GM23338 (cell line): ENCODE measurements around the gene ESRP2. TPM values are rescaled to one million over a fixed set of nuclear protein-coding genes. Genes with fewer than 3 reads are reported as not detected.

ENCODE experiments used
- CREB1 ChIP-seq: fragments of 250-450 bp; sonication (Bioruptor Pico); IDR thresholded peaks from 2 replicates; pipeline ENCODE4 v1.5.0; 2020; ENCODE audit warnings: low read depth, mild to moderate bottlenecking, moderate library complexity
- CTCF ChIP-seq, 2 experiments: fragments of 200-600 bp in 1 of 2; sonication (generic) in 1 of 2; conservative IDR thresholded peaks; 2 replicates each; pipeline versions ENCODE4 v1.5.1 to v1.6.1; 2016 to 2017; ENCODE audit warnings: antibody characterized with exemption in 2 of 2, low read depth in 2 of 2, mild to moderate bottlenecking in 2 of 2, moderate library complexity in 1 of 2
- EZH2phosphoT487 ChIP-seq: fragments of 200-600 bp; sonication (generic); IDR thresholded peaks from one replicate; pipeline ENCODE4 v1.8.1; 2018; ENCODE audit warnings: antibody characterized with exemption; ENCODE audit not compliant: unreplicated experiment
- NANOG ChIP-seq: IDR thresholded peaks from 2 replicates; pipeline ENCODE4 v1.6.1; 2016; ENCODE audit warnings: antibody characterized with exemption, borderline replicate concordance
- POLR2AphosphoS5 ChIP-seq: IDR thresholded peaks from 2 replicates; pipeline ENCODE4 v1.6.1; 2016; ENCODE audit warnings: antibody characterized with exemption, low read depth
- ZNF114 ChIP-seq: fragments of 250-450 bp; sonication (Bioruptor Pico); IDR thresholded peaks from 2 replicates; pipeline ENCODE4 v1.5.0; 2020; ENCODE audit warnings: mild to moderate bottlenecking, moderate library complexity
- microRNA-seq: library from miRNA; unstranded; fragments of <30 nt; microRNA quantifications from one replicate; pipeline ENCODE4, GENCODE V29; 2017
- polyA plus RNA-seq: library from polyadenylated mRNA; unstranded; fragments of >200 nt; fragmentation: Nextera tagmentation; extraction: Ambion mirVana; gene quantifications from 2 replicates; pipeline ENCODE4 v1.2.1, GENCODE V29; 2016
- small RNA-seq: library from RNA; depleted of rRNA; stranded (forward); fragments of <200 nt; gene quantifications from one replicate; pipeline ENCODE3, GENCODE V24; 2014; ENCODE audit warnings: low replicate concordance
- total RNA-seq: library from RNA; depleted of rRNA; stranded (reverse); fragments of >200 nt; shearing (Covaris generic); gene quantifications from 2 replicates; pipeline ENCODE4 v1.2.3, GENCODE V29; 2014; rRNA removed

Gene ESRP2
- total and polyA plus RNA-seq, 2 experiments from 2014 or later, result 16.2 to 44.0 TPM

- TF ChIP-seq EZH2phosphoT487 (no peak), ZNF114 (CRISPR knock-in tag) (no peak), NANOG (no peak), CREB1 (CRISPR knock-in tag) (no peak), POLR2AphosphoS5 (no peak), CTCF (conservative IDR thresholded peaks at IDR 0.05; ENCODE audit: low read depth in 2 of 2) (no peak)
Measured at GRCh38 chr16:68179196-68179795, 56.6 kb downstream of the ESRP2 start (continued).

Small RNA genes within 50 kb of the gene (microRNA-seq; reads per million reads assigned to microRNA genes)
- gene MIR6773, result not detected

Small RNA genes within 50 kb of the gene (small RNA-seq; reads per million reads assigned to genes)
- not detected for gene RF00554
- not detected for gene RNU6-1262P

Other genes with a start within 250 kb of the ESRP2 start
- not detected in 2 replicates for gene DPEP2, start 236.6 kb downstream of the ESRP2 start, total RNA-seq
- gene DPEP2, start 236.6 kb downstream of the ESRP2 start, polyA plus RNA-seq, result 0.09 TPM in 1 of 2 replicates, not detected in the other
- gene DPEP2NB, start 220.2 kb downstream of the ESRP2 start, total RNA-seq, result not detected in 2 replicates
- gene DPEP2NB, start 220.2 kb downstream of the ESRP2 start, polyA plus RNA-seq, result 0.19 TPM in 1 of 2 replicates, not detected in the other
- 18.0 and 23.8 TPM in 2 replicates for gene DDX28, start 212.9 kb downstream of the ESRP2 start, total RNA-seq
- gene DDX28, start 212.9 kb downstream of the ESRP2 start, polyA plus RNA-seq, result 11.9 and 12.2 TPM in 2 replicates
- 22.4 and 26.4 TPM in 2 replicates for gene DUS2, start 212.8 kb downstream of the ESRP2 start, total RNA-seq
- 12.8 and 13.3 TPM in 2 replicates for gene DUS2, start 212.8 kb downstream of the ESRP2 start, polyA plus RNA-seq
- gene NFATC3, start 150.8 kb downstream of the ESRP2 start, total RNA-seq, result 34.5 and 40.9 TPM in 2 replicates
- gene NFATC3, start 150.8 kb downstream of the ESRP2 start, polyA plus RNA-seq, result 9.2 and 9.3 TPM in 2 replicates
- gene PLA2G15, start 9.2 kb upstream of the ESRP2 start, total RNA-seq, result 14.8 and 14.9 TPM in 2 replicates
- 3.1 TPM in 2 replicates for gene PLA2G15, start 9.2 kb upstream of the ESRP2 start, polyA plus RNA-seq
- gene SLC7A6, start 28.4 kb upstream of the ESRP2 start, total RNA-seq, result 19.7 and 30.9 TPM in 2 replicates
- gene SLC7A6, start 28.4 kb upstream of the ESRP2 start, polyA plus RNA-seq, result 15.0 and 16.6 TPM in 2 replicates
- 16.4 and 16.5 TPM in 2 replicates for gene SLC7A6OS, start 74.8 kb upstream of the ESRP2 start, total RNA-seq
- gene SLC7A6OS, start 74.8 kb upstream of the ESRP2 start, polyA plus RNA-seq, result 13.8 and 17.9 TPM in 2 replicates
- gene PRMT7, start 74.9 kb upstream of the ESRP2 start, total RNA-seq, result 61.9 and 65.3 TPM in 2 replicates
- gene PRMT7, start 74.9 kb upstream of the ESRP2 start, polyA plus RNA-seq, result 20.2 TPM in 2 replicates
- gene SMPD3, start 212.4 kb upstream of the ESRP2 start, total RNA-seq, result 0.31 and 0.83 TPM in 2 replicates
- 0.57 and 0.68 TPM in 2 replicates for gene SMPD3, start 212.4 kb upstream of the ESRP2 start, polyA plus RNA-seq